ENCODE data around the gene PCSK6. TPM values are rescaled to one million over a fixed set of nuclear protein-coding genes. Genes with fewer than 3 reads are reported as not detected.

Gene PCSK6
- total RNA-seq, 4 donors from 2014 or later = 10.6 to 98.2 (median 12.8) TPM

GRCh38 chr15:101446518-101447167, 42.9 kb downstream of the PCSK6 start:
- Histone ChIP-seq H3K9me3 (no peaks in the 10 kb centered on the region), H3K27me3 (no peaks in the 10 kb centered on the region), H3K36me3 (no peaks in the 10 kb centered on the region), H3K4me1 (no peaks in the 10 kb centered on the region), H3K27ac (peak overlapping the region in 1 of 4 donors; percentile 19), H3K4me3 (no peak overlapping the region)
- DNase-seq = no peak
- no peak for TF ChIP-seq POLR2A (IDR thresholded peaks at IDR 0.05)
- TF ChIP-seq, protein P1, sequence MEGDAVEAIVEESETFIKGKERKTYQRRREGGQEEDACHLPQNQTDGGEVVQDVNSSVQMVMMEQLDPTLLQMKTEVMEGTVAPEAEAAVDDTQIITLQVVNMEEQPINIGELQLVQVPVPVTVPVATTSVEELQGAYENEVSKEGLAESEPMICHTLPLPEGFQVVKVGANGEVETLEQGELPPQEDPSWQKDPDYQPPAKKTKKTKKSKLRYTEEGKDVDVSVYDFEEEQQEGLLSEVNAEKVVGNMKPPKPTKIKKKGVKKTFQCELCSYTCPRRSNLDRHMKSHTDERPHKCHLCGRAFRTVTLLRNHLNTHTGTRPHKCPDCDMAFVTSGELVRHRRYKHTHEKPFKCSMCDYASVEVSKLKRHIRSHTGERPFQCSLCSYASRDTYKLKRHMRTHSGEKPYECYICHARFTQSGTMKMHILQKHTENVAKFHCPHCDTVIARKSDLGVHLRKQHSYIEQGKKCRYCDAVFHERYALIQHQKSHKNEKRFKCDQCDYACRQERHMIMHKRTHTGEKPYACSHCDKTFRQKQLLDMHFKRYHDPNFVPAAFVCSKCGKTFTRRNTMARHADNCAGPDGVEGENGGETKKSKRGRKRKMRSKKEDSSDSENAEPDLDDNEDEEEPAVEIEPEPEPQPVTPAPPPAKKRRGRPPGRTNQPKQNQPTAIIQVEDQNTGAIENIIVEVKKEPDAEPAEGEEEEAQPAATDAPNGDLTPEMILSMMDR (IDR thresholded peaks at IDR 0.05) = no peak

GRCh38 chr15:101445562-101446517, 43.7 kb downstream of the PCSK6 start:
- no peak for DNase-seq
- Histone ChIP-seq H3K4me3 (no peak overlapping the region), H3K27ac (peak overlapping the region; percentile 10 to 51 (median 29))

GRCh38 chr15:101444807-101445508, 44.5 kb downstream of the PCSK6 start:
- DNase-seq = no peak
- Histone ChIP-seq H3K4me1 (no peaks in the 10 kb centered on the region), H3K36me3 (no peaks in the 10 kb centered on the region), H3K9me3 (no peaks in the 10 kb centered on the region), H3K27me3 (no peaks in the 10 kb centered on the region), H3K27ac (peak overlapping the region in 1 of 4 donors; percentile 36), H3K4me3 (no peak overlapping the region)
- TF ChIP-seq POLR2A (IDR thresholded peaks at IDR 0.05) = no peak
- TF ChIP-seq, protein P1 (IDR thresholded peaks at IDR 0.05) = no peak

More at GRCh38 chr15:101445562-101446517, 43.7 kb downstream of the PCSK6 start:
- no peaks in the 10 kb centered on the region for H3K9me3 ChIP-seq
- no peaks in the 10 kb centered on the region for H3K36me3 ChIP-seq
- no peak for TF ChIP-seq POLR2A (IDR thresholded peaks at IDR 0.05)
- TF ChIP-seq, protein P1 (IDR thresholded peaks at IDR 0.05) = no peak
- no peaks in the 10 kb centered on the region for H3K27me3 ChIP-seq
- no peaks in the 10 kb centered on the region for H3K4me1 ChIP-seq

DNA sequence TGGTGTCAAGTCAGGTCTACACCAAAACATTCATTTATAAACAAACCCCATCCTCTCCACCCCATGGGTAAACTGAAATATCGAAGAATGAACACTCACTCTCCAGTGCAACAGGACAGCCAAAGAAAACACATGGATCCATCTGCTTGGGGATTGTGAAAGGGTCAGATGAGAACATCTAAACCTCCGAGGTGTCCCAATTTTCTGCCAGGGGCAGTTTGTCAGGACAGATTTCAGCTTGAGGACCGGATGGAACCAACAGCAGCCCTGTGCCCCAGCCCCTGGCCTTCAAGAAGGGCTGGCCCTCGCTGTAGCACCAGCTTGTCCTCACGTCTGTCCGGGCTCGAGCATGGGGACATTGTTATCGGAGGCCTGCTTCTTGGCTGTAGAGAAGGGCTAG, 45.5 kb downstream of the PCSK6 start:
- H3K36me3 ChIP-seq = no peaks in the 10 kb centered on the region
- no peak overlapping the region for H3K4me3 ChIP-seq
- H3K27ac ChIP-seq = peak overlapping the region in 1 of 4 donors; percentile 10
- no peak for TF ChIP-seq POLR2A (IDR thresholded peaks at IDR 0.05)
- TF ChIP-seq, protein P1 (IDR thresholded peaks at IDR 0.05) = no peak
- no peaks in the 10 kb centered on the region for H3K9me3 ChIP-seq
- no peaks in the 10 kb centered on the region for H3K4me1 ChIP-seq
- H3K27me3 ChIP-seq = no peaks in the 10 kb centered on the region
- no peak for DNase-seq

GRCh38 chr15:101442272-101442671, 47.2 kb downstream of the PCSK6 start:
- no peaks in the 10 kb centered on the region for H3K36me3 ChIP-seq
- no peak overlapping the region for H3K27ac ChIP-seq
- H3K9me3 ChIP-seq = no peaks in the 10 kb centered on the region
- no peaks in the 10 kb centered on the region for H3K27me3 ChIP-seq
- no peak for DNase-seq
- H3K4me1 ChIP-seq = no peaks in the 10 kb centered on the region
- TF ChIP-seq, protein P1 (IDR thresholded peaks at IDR 0.05) = no peak
- TF ChIP-seq POLR2A (IDR thresholded peaks at IDR 0.05) = no peak
- no peak overlapping the region for H3K4me3 ChIP-seq

All from Peyer's patch (tissue), 4 donors.